NCI-H2196 (cell line): ENCODE results near the gene IFITM1.
"Not testable (repeated sequence)": the region's sequence is repeated elsewhere in the genome, so short reads cannot be mapped to it uniquely, and the experiment has no call there.

Experiments used
- DNase-seq: peaks from one replicate; lab custom pipeline; 2025; ENCODE audit not compliant: unreplicated experiment; lab: John Stamatoyannopoulos, UW

IFITM1 gene

DNA sequence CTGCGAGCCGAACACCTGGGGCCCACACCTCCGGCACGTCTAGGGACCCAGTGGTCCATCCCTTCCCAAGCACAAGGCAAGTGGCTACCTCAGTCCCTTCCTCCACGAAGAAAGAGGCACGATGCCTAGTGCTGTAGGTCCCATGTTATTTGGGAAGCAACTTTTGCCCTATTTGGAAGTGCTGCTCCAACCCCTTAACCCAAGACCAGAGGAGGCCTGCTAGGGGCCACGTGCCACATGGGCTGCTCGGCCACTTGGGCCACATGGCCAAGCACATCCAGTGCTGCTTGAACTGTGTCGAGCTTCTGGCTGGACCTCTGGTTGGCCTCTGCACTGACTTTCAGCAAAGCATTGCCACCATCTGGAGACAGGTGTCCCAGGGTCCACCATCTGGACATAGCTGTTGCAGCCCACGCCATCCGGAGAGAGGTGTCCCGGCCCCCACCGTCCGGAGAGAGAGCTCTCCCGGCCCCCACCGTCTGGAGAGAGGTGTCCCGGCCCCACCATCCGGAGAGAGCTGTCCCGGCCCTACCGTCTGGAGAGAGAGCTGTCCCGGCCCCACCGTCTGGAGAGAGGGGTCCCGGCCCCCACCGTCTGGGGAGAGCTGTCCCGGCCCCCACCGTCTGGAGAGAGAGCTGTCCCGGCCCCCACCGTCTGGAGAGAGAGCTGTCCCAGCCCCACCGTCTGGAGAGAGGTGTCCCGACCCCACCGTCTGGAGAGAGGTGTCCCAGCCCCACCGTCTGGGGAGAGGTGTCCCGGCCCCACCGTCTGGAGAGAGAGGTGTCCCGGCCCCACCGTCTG, 49.0 kb downstream of the IFITM1 start:
- DNase-seq, result no peak

DNA sequence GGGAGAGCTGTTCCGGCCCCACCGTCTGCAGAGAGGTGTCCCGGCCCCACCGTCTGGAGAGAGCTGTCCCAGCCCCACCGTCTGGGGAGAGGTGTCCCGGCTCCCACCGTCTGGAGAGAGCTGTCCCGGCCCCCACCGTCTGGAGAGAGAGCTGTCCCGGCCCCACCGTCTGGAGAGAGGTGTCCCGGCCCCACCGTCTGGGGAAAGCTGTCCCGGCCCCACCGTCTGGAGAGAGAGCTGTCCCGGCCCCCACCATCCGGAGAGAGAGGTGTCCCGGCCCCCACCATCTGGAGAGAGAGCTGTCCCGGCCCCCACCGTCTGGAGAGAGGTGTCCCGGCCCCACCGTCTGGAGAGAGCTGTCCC, 49.6 kb downstream of the IFITM1 start:
- not testable (repeated sequence) for DNase-seq

DNA sequence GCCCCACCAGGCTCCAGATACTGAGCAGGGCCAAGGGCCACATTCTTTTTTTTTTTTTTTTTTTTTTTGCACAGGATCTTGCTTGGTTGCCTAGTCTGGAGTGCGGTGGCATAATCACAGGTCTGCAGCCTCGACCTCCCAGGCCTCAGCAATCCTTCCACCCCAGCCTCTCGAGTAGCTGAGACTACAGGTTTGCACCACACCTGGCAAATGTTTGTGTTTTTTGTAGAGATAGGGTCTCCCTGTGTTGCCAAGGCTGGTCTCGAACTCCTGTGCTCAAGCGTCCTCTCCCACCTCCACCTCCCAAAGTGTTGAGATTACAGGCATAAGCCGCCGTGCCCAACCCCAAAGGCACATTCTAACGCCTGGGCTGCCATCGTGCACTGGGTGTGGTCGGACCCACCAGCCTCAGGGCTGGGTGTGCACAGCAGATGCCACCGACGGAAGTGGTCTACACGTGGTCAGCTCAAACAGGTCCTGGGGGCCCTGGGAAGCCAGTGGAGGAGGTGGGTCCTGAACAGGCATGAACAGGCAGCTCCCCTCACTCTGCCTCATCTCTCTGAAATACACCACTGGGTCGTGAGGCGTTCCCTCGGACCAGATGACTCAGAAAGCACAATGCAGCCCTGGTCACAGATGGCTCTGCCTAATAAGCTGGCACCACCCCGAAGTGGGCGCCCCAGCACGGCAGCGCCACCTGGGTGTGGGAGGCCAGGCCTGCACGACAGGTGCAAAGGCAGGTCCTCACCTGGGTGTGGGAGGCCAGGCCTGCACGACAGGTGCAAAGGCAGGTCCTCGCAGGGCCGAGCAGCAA, 50.3 kb downstream of the IFITM1 start:
- DNase-seq, result peak; percentile 68
